ENCODE data around the gene ELP5. TPM values are rescaled to one million over a fixed set of nuclear protein-coding genes. Genes with fewer than 3 reads are reported as not detected.

Gene ELP5
- total RNA-seq, 2 experiments from 2014 or later, result 49.6 to 52.4 TPM

DNA sequence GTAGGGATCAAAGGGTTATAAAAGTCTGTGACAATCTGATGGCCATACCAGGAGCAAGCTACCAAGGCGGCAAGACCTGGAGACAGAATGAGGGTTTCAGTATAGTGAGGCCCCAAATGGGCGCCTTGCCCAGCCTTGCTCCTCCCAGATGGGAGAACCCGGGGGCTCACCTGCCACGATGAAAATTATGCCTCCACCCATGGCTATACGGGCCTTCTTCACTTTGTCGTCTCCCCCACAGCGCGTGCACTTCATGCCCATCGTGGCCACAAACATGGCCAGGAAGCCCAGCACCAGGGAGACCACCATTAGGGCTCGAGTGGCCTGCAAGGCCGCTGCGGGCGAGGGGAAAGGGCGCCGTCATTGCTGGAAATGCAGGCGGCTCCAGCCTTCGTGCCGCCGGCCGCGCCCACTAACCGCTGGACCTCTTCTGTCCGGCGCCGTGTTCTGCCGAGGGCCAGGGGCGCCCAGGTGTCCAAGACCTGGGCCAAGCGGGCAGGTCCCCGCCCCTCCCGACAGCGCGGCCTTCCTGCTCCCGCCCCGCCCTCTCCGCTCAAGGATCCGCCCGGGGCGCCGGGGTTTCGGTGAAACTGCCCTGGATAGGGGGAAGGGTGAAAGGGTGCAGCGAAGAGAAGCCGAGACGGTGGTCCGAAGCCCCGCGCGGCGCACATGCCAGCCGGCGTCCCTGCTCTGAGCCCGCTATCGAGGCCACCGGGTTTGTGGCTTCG, 8.8 kb downstream of the ELP5 start:
- CTCF ChIA-PET, result interaction anchor here (0.8 kb wide), 1 partner anchor 10 kb away, joined by 3 read pairs; no protein-coding TSS in a partner anchor
- Mint-ChIP-seq H3K4me1 (ENCODE audit: low read depth) (peaks cover 26% of the 10 kb centered on the region), H3K27ac (no peak overlapping the region), H3K27me3 (peaks cover 18% of the 10 kb centered on the region), H3K4me3 (peak overlapping the region; percentile 12), H3K36me3 (peaks cover 14% of the 10 kb centered on the region), H3K9me3 (no peaks in the 10 kb centered on the region)
- DNase-seq, result peak; percentile 35
- intact Hi-C loops (cut with micrococcal nuclease), result no loop called here
- POLR2A ChIA-PET, result interaction anchor here (1.1 kb wide), 1 partner anchor 9 kb away, joined by 3 read pairs; the partner anchor contains the start of gene CTDNEP1

DNA sequence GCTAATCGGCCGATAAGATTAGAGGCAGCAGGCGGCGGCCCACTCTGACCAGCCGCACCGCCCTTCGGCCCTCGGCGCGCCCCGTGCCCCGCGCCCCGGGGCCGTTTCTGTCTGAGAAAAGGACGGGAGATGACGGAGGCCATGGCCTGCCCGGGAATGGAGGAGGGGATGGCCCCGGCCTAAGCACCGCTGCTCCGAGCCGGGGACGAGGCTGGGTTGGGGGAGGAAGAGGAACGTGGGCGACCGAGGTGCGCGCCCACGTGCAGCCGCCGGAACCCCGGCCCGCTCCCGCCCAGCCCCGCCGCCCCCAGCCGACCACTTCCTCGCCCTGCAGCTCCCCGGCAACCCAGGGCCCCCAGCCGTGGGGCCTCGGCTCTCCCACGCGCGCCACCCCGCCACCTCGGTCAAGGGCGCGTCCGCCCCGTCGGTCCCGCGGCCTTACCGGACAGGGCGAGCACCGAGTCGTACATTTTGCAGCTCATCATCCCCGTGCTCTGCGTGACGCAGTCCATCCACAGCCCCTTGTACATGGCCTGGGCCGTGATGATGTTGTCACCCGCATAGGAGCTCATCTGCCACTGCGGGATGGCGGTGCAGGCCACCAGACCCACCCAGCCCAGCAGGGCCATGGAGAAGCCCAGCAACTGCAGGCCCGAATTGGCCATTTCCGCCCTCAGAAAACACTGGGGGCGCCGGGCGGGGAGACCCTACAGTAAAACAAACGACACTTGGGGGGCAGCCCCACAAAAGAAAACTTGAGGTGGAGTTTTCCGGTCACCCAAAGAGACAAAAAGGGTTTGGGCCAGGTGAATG, 9.6 kb downstream of the ELP5 start:
- H3K27ac Mint-ChIP-seq, result peak overlapping the region; percentile 28
- peaks cover 10% of the 10 kb centered on the region for H3K36me3 Mint-ChIP-seq
- H3K4me3 Mint-ChIP-seq, result peak overlapping the region; percentile 53
- peaks cover 18% of the 10 kb centered on the region for H3K27me3 Mint-ChIP-seq
- ChIA-PET CTCF (interaction anchor here (0.6 kb wide), 1 partner anchor 426 kb away, joined by 3 read pairs; the partner anchor contains the start of gene TP53), POLR2A (interaction anchor here (1.1 kb wide), 1 partner anchor 10 kb away, joined by 3 read pairs; the partner anchor contains the start of gene CTDNEP1)
- H3K4me1 Mint-ChIP-seq (ENCODE audit: low read depth), result peaks cover 26% of the 10 kb centered on the region
- intact Hi-C loops (cut with micrococcal nuclease), result no loop called here
- peak; percentile 33 for DNase-seq
- no peaks in the 10 kb centered on the region for H3K9me3 Mint-ChIP-seq

DNA sequence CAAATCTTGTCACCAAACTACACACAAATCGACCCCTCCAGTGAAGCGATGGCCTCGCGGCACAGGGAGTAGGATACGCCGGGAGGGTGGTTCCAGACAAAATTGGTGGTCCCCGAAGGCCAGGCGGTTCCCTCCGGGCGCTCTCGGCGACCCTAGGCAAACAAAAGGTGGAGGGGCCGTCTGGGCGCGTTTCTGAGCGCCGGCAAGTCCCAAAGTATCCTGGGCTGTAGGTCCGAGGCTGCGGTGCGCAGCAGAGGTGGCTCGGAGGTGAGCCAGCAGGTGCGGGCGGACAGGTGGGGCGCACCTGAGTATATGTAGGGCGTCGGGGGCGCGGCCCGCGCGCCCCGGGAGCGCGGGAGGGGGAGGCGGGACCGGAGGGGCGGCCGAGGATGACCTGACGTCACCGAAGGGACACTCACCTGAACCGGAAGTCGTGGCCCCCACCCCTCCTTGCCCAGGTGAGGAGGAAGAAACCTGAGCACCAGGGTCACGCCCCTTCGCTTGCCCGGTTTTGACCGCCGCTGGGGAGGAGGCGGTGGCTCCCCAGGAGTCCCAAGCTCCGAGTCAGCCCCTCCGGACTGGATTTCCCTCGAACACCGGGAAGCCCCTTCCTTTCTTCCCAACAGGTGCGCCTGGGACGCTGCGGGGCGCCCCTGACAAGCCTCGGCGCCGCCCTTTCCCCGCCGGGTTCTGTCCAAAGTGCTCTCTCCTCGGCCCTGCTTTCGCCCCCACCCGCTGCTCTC, 10.3 kb downstream of the ELP5 start, which contains the start of gene CLDN7:
Gene CLDN7, minus strand, starts transcription at position 287 of the 743 bp plus-strand sequence. CDS start 435 bp downstream, outside the sequence.
- Mint-ChIP-seq H3K27me3 (peaks cover 21% of the 10 kb centered on the region), H3K27ac (peak within 1 kb of the TSS; percentile 28), H3K9me3 (no peaks in the 10 kb centered on the region), H3K4me1 (ENCODE audit: low read depth) (peaks cover 26% of the 10 kb centered on the region), H3K36me3 (peaks cover 6% of the 10 kb centered on the region), H3K4me3 (peak within 1 kb of the TSS; percentile 53)
- POLR2A ChIA-PET, result interaction anchor here (1.1 kb wide), 1 partner anchor 11 kb away, joined by 3 read pairs; the partner anchor contains the start of gene CTDNEP1
- DNase-seq, result no peak
- CTCF ChIA-PET, result interaction anchor here (0.6 kb wide), 1 partner anchor 425 kb away, joined by 3 read pairs; the partner anchor contains the start of gene TP53
- intact Hi-C loops (cut with micrococcal nuclease), result no loop called here

DNA sequence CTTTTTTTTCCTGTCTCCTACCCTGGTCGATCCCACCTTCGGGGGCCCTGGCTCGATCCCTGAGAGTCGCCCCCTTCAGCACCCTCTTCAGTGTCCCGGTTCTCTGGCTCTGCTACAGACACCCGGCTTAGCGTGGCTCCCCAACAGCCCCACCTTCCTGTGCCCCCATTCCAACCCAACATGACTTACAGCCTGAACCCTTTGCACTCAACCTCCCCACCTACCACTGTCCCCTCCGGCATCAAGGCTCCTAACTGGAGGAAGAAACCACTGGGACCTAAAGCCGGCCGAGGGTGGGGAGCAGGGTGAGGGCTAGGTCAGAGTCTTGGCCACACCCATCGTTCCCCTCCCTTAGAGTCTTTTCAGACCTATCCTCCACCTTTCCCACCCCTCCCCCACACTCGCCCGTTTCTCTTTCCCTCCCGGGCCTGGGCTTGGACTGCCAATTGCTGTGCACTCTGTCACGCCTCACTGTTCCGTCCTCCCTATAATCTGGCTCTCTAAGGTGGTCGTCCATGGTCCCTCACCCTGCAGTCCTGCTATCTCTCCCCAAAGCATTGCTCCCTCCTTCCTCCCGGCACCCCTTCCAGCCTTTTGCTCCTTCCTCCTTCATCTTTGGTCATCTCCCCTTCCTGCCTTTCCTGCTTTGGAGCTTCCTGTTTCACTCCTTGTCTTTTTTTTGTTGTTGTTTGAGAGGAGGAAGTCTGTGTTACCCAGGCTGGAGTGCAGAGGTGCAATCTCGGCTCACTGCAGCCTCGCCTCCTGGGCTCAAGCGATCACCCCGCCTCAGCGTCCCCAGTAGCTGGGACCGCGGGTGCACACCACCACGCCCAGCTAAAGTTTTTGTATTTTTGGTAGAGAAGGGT, 11.2 kb downstream of the ELP5 start:
- no peak overlapping the region for H3K27ac Mint-ChIP-seq
- intact Hi-C loops (cut with micrococcal nuclease), result no loop called here
- ChIA-PET CTCF (interaction anchor here (4.6 kb wide), 1 partner anchor 34 kb away, joined by 29 read pairs; no protein-coding TSS in a partner anchor), POLR2A (no interaction called here)
- DNase-seq, result peak; percentile 49
- peak overlapping the region; percentile 52 for H3K4me3 Mint-ChIP-seq
- peaks cover 21% of the 10 kb centered on the region for H3K27me3 Mint-ChIP-seq
- peaks cover 26% of the 10 kb centered on the region for H3K4me1 Mint-ChIP-seq (ENCODE audit: low read depth)
- H3K36me3 Mint-ChIP-seq, result peaks cover 6% of the 10 kb centered on the region
- no peaks in the 10 kb centered on the region for H3K9me3 Mint-ChIP-seq

DNA sequence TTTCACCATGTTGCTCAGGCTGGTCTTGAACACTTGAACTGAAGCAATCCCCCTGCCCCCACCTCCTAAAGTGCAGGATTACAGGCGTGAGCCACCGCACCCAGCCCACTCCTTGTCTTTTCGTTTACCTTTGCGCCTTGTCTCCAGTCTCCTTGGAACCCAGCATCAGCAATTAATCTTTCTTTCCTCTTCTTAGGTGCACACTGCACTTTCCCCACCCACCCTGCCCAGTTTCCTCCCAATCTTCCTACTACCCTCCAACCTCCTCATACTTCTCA, 11.7 kb downstream of the ELP5 start:
- Mint-ChIP-seq H3K4me3 (no peak overlapping the region), H3K27me3 (peaks cover 22% of the 10 kb centered on the region), H3K9me3 (no peaks in the 10 kb centered on the region), H3K27ac (no peak overlapping the region), H3K36me3 (peaks cover 6% of the 10 kb centered on the region), H3K4me1 (ENCODE audit: low read depth) (peaks cover 26% of the 10 kb centered on the region)
- intact Hi-C loops (cut with micrococcal nuclease), result no loop called here
- CTCF ChIA-PET, result interaction anchor here (4.6 kb wide), 1 partner anchor 33 kb away, joined by 29 read pairs; no protein-coding TSS in a partner anchor
- POLR2A ChIA-PET, result no interaction called here
- no peak for DNase-seq

DNA sequence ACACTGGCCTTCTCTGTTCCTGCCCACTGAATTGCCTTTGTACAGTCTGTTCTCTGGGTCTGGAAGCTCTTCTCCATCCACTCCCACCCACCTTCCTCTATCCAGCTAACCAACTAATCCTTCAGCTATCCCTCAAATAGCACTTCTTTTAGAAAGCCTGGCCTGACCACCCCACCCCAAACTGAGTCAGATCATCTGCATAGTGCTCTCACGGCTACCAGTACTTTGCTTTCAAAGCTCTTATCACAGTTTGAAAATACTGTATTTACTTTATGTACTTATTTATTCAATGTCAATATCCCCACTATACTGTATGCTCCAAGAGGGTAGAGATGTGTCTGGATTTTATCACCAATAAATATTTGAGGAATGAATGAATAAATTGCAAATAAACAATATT, 14.8 kb downstream of the ELP5 start:
- ChIA-PET CTCF (interaction anchor here (4.6 kb wide), 1 partner anchor 30 kb away, joined by 29 read pairs; no protein-coding TSS in a partner anchor), POLR2A (no interaction called here)
- no peak for DNase-seq
- no peaks in the 10 kb centered on the region for H3K9me3 Mint-ChIP-seq
- peaks cover 19% of the 10 kb centered on the region for H3K4me1 Mint-ChIP-seq (ENCODE audit: low read depth)
- H3K4me3 Mint-ChIP-seq, result no peak overlapping the region
- peak overlapping the region; percentile 60 for H3K27ac Mint-ChIP-seq
- peaks cover 21% of the 10 kb centered on the region for H3K27me3 Mint-ChIP-seq
- intact Hi-C loops (cut with micrococcal nuclease), result no loop called here
- no peaks in the 10 kb centered on the region for H3K36me3 Mint-ChIP-seq

DNA sequence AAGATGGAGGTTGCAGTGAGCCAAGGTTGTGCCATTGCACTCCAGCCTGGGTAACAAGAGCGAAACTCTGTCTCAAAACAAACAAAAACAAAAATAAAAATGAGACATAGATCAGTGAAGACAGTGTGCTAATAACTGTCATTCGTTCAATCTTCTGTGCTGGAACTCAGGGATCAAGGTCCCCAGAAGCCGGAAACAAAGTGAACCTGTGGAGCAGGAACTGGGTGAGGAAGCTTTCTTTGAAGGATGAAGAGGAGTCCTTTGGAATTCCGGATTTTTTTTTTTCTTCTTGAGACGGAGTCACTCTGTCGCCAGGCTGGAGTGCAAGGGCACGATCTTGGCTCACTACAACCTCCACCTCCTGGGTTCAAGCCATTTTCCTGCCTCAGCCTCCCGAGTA, 27.4 kb downstream of the ELP5 start:
- DNase-seq, result no peak
- ChIA-PET CTCF (interaction anchor here (0.7 to 8.4 kb wide), 4 partner anchors 18 to 360 kb away, joined by 3 to 145 read pairs (median 4); no protein-coding TSS in a partner anchor), POLR2A (no interaction called here)
- H3K36me3 Mint-ChIP-seq, result no peaks in the 10 kb centered on the region
- no peak overlapping the region for H3K4me3 Mint-ChIP-seq
- peaks cover 16% of the 10 kb centered on the region for H3K27me3 Mint-ChIP-seq
- no peak overlapping the region for H3K27ac Mint-ChIP-seq
- intact Hi-C loops (cut with micrococcal nuclease), result no loop called here
- H3K9me3 Mint-ChIP-seq, result no peaks in the 10 kb centered on the region
- H3K4me1 Mint-ChIP-seq (ENCODE audit: low read depth), result peaks cover 12% of the 10 kb centered on the region

DNA sequence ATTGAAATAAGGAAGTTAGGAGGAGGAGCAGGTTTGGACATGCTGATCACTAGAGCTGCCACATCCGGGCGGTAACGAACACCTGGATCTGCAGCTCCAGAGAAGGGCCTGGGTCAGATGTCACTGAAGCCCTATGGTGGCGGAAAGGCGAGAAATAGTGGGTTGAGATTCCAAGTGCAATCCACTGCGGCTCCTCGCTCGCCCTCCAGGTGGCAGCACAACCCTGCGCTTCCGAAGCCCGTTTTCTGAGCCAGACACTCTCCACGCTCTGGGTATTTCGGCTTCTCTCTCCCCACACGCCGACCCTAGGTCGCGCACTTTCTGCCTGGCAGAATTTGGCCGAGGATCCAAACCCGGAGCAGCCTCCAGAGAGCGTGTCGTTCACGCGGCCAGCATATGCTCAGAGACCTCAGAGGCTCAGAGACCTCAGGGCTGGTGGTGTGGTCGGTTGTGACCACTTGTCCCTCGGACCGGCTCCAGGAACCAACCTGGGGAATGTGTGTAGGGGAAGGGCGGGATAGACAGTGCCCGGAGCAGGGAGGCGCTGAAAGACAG, 28.6 kb downstream of the ELP5 start:
- Mint-ChIP-seq H3K9me3 (no peaks in the 10 kb centered on the region), H3K27ac (no peak overlapping the region), H3K4me3 (peak overlapping the region; percentile 65), H3K4me1 (ENCODE audit: low read depth) (peaks cover 12% of the 10 kb centered on the region), H3K36me3 (no peaks in the 10 kb centered on the region), H3K27me3 (peaks cover 16% of the 10 kb centered on the region)
- ChIA-PET CTCF (interaction anchor here (0.6 to 8.4 kb wide), 18 partner anchors 11 to 1938 kb away, joined by 3 to 145 read pairs (median 4); partner anchors contain the start of genes NEURL4 and PLSCR3), POLR2A (no interaction called here)
- intact Hi-C loops (cut with micrococcal nuclease), result loop anchor here (1.0 to 5.0 kb wide), 4 partner anchors 16 to 155 kb away; partner anchors contain the start of genes KCTD11, PLSCR3 and TMEM102
- peak; percentile 91 for DNase-seq

DNA sequence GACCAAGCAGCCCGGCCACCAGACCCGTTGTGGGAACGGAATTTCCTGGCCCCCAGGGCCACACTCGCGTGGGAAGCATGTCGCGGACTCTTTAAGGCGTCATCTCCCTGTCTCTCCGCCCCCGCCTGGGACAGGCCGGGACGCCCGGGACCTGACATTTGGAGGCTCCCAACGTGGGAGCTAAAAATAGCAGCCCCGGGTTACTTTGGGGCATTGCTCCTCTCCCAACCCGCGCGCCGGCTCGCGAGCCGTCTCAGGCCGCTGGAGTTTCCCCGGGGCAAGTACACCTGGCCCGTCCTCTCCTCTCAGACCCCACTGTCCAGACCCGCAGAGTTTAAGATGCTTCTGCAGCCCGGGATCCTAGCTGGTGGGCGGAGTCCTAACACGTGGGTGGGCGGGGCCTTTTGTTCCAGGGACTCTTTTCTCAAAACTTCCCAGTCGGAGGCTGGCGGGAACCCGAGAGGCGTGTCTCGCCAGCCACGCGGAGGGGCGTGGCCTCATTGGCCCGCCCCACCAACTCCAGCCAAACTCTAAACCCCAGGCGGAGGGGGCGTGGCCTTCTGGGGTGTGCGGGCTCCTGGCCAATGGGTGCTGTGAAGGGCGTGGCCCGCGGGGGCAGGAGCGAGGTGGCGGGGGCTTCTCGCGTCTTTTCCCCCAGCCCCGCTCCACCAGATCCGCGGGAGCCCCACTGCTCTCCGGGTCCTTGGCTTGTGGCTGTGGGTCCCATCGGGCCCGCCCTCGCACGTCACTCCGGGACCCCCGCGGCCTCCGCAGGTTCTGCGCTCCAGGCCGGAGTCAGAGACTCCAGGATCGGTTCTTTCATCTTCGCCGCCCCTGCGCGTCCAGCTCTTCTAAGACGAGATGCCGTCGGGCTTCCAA, 29.3 kb downstream of the ELP5 start, which contains the start of gene SLC2A4:
Gene SLC2A4, plus strand, starts transcription at position 645 of the 879 bp plus-strand sequence. Its CDS starts 217 bp downstream, at position 862.
- intact Hi-C loops (cut with micrococcal nuclease), result loop anchor here (5.0 kb wide), 1 partner anchor 111 kb away; the partner anchor contains the start of gene PLSCR3
- ChIA-PET CTCF (interaction anchor here (0.8 to 8.4 kb wide), 15 partner anchors 12 to 308 kb away, joined by 3 to 145 read pairs (median 4); partner anchors contain the start of genes NEURL4 and PLSCR3), POLR2A (interaction anchor here (0.7 kb wide), 1 partner anchor 15 kb away, joined by 3 read pairs; no protein-coding TSS in a partner anchor)
- H3K27me3 Mint-ChIP-seq, result peaks cover 18% of the 10 kb centered on the region
- H3K36me3 Mint-ChIP-seq, result no peaks in the 10 kb centered on the region
- DNase-seq, result peak; percentile 92
- H3K9me3 Mint-ChIP-seq, result no peaks in the 10 kb centered on the region
- peaks cover 12% of the 10 kb centered on the region for H3K4me1 Mint-ChIP-seq (ENCODE audit: low read depth)
- no peak within 1 kb of the TSS for H3K27ac Mint-ChIP-seq
- H3K4me3 Mint-ChIP-seq, result peak within 1 kb of the TSS; percentile 65

All from activated CD4-positive, alpha-beta memory T cell treated with anti-CD3 and anti-CD28 coated beads for 36 hours (primary cell).